Stimulated activated CD8-positive, alpha-beta memory T cell treated with anti-CD3 and anti-CD28 coated beads, Interleukin-4, amount 100 ng/mL, for 1 hour (primary cell): ENCODE data around the gene AEBP1.

Source experiments
- DNase-seq, 2 donors: peaks; one replicate each; pipeline ENCODE4 v3.0.0-alpha.2; 2020; ENCODE audit warnings: low read depth in 2 of 2, low spot score in 1 of 2

AEBP1 gene

GRCh38 chr7:44104860-44105771, 971 bp downstream of the AEBP1 start:
- no peak for DNase-seq

- no peak for DNase-seq
These were observed 1.7 kb downstream of the AEBP1 start for GRCh38 chr7:44105832-44106231.

- DNase-seq, result no peak
These were observed 2.3 kb downstream of the AEBP1 start for GRCh38 chr7:44106311-44107065.

- no peak for DNase-seq
These were observed 3.2 kb downstream of the AEBP1 start for GRCh38 chr7:44107116-44107960.

GRCh38 chr7:44107961-44108767, 4.0 kb downstream of the AEBP1 start:
- no peak for DNase-seq

GRCh38 chr7:44108768-44109750, 4.9 kb downstream of the AEBP1 start:
- no peak for DNase-seq

GRCh38 chr7:44109991-44110390, 5.8 kb downstream of the AEBP1 start:
- DNase-seq, result no peak

- DNase-seq, result no peak
These were observed 6.8 kb downstream of the AEBP1 start for GRCh38 chr7:44110719-44111635.

- no peak for DNase-seq
These were observed 7.6 kb downstream of the AEBP1 start for GRCh38 chr7:44111761-44112160.

GRCh38 chr7:44112231-44112996, 8.3 kb downstream of the AEBP1 start:
- no peak for DNase-seq

GRCh38 chr7:44112997-44113763, 9.0 kb downstream of the AEBP1 start:
- no peak for DNase-seq

GRCh38 chr7:44113764-44114354, 9.7 kb downstream of the AEBP1 start:
- DNase-seq, result no peak

GRCh38 chr7:44114586-44115310, 10.6 kb downstream of the AEBP1 start:
- no peak for DNase-seq

- DNase-seq, result no peak
These were observed 12.1 kb downstream of the AEBP1 start for GRCh38 chr7:44116087-44116788.
